Subcutaneous adipose tissue (tissue), 4 donors: Measurements from ENCODE around the gene JPT2. TPM values are rescaled to one million over a fixed set of nuclear protein-coding genes. Genes with fewer than 3 reads are reported as not detected.

Experiments
- CTCF ChIP-seq: fragments of 450-650 bp; IDR thresholded peaks from one replicate; pipeline ENCODE4 v1.5.1; 2016; ENCODE audit warnings: low read depth, mild to moderate bottlenecking, control low read depth, antibody characterized with exemption, moderate library complexity
- total RNA-seq, 4 donors: library from RNA; depleted of rRNA; stranded (reverse); fragments of >200 nt; gene quantifications; one replicate each; pipeline ENCODE4 v1.1.0, GENCODE V29; 2016

JPT2 gene
- total RNA-seq, 4 donors from 2014 or later = 13.2 to 26.4 (median 16.7) TPM

- no peak for TF ChIP-seq CTCF
These were observed 23.3 kb downstream of the JPT2 start for GRCh38 chr16:1701216-1701878.

- no peak for TF ChIP-seq CTCF
These were observed 27.8 kb downstream of the JPT2 start, which contains the start of gene MAPK8IP3 for GRCh38 chr16:1705688-1706385. Gene MAPK8IP3, plus strand, starts transcription at chr16:1706195. Its CDS starts 145 bp downstream, at chr16:1706340.

GRCh38 chr16:1706386-1707192 is 28.5 kb downstream of the JPT2 start:
- TF ChIP-seq CTCF = no peak

GRCh38 chr16:1707193-1707790 is 29.2 kb downstream of the JPT2 start:
- TF ChIP-seq CTCF = no peak

- TF ChIP-seq CTCF = no peak
These were observed 30.1 kb downstream of the JPT2 start for GRCh38 chr16:1708083-1708767.

GRCh38 chr16:1708768-1709180 is 30.7 kb downstream of the JPT2 start:
- no peak for TF ChIP-seq CTCF
